ENCODE results near the gene BLOC1S5. TPM values are rescaled to one million over a fixed set of nuclear protein-coding genes. Genes with fewer than 3 reads are reported as not detected.
A peak's percentile ranks its signal among the peaks of the same experiment; 100 is the strongest.

BLOC1S5 gene, protein sequence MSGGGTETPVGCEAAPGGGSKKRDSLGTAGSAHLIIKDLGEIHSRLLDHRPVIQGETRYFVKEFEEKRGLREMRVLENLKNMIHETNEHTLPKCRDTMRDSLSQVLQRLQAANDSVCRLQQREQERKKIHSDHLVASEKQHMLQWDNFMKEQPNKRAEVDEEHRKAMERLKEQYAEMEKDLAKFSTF
- total RNA-seq = 10 to 100 TPM in 2 of 4 donors, 1 to 10 TPM in 2; 8.3 to 13.1 (median 10.5) TPM

DNA sequence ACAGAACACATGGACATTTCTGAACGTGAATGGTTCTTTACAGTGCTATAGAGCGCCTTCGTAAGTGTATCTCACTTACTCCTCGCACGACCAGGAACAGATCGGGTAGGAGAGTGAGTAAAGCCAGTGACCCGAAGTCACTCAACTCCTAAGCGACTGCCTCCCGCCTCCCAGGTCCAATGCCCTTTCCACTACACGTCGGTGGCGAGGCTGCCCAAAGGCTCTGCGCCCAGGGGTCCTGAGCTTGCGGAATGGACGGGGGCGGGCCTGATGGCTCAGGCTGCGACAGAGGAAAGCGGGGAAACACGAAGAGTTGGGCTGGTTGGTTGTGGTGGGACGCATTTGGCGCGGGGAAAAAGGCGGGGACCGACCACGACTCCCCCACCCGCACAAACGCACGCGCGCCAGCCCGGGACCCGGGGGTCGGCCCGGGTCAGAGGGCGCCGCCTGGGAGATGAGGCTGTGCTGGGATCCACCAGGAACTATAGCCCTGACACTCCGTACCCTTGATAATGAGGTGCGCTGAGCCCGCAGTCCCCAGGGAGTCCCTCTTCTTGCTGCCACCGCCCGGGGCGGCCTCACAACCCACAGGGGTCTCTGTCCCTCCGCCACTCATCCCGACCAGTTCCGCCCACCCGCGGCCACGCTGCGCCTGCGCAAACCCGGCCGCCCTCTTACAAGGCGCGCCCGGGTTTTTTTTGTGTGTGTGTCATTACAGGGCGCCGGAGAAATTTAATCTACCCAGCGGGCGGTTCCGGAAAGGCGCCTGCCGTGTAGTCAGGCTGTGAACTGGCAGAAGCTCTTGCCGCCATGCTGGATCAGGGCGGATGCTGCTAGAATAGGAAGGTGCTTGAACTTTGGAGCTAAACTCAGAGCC is at the start of gene BLOC1S5:
Gene BLOC1S5, minus strand, starts transcription at position 629 of the 877 bp plus-strand sequence. Its CDS starts 13 bp downstream, at position 616.
- ATAC-seq (ENCODE audit: low FRiP score) = peak; percentile 99
- TF ChIP-seq, protein P1, sequence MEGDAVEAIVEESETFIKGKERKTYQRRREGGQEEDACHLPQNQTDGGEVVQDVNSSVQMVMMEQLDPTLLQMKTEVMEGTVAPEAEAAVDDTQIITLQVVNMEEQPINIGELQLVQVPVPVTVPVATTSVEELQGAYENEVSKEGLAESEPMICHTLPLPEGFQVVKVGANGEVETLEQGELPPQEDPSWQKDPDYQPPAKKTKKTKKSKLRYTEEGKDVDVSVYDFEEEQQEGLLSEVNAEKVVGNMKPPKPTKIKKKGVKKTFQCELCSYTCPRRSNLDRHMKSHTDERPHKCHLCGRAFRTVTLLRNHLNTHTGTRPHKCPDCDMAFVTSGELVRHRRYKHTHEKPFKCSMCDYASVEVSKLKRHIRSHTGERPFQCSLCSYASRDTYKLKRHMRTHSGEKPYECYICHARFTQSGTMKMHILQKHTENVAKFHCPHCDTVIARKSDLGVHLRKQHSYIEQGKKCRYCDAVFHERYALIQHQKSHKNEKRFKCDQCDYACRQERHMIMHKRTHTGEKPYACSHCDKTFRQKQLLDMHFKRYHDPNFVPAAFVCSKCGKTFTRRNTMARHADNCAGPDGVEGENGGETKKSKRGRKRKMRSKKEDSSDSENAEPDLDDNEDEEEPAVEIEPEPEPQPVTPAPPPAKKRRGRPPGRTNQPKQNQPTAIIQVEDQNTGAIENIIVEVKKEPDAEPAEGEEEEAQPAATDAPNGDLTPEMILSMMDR (IDR thresholded peaks at IDR 0.05) = no peak

DNA sequence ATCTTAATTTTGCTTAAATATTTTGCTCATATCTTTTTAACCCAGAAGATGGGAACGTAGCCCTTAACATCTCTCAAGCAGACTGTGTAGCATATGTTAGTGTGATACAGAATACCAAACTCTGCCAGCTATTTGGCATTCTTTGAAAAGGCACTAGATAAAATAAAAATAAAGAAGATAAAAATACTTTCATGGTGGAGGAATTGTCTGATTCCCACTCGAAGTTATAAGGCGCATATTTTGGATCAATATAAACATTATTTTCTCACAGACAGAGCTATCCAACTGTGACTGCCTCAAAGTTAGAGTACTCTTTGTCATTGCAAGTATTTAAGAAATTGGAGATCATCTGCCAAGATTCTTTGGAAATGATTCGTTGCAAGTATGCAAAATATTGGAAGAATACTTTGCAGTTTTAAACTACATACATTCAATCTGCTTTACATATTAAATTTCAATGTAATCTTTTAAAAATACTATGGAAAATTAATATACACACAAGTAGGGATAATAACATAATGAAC is 49.0 kb upstream of the BLOC1S5 start:
- TF ChIP-seq, protein P1 (IDR thresholded peaks at IDR 0.05) = no peak
- ATAC-seq (ENCODE audit: low FRiP score) (no peak), DNase-seq (ENCODE audit: low spot score) (no peak)

More for the DNA sequence above, at the start of gene BLOC1S5:
- DNase-seq (ENCODE audit: low spot score) = peak; percentile 87

DNA sequence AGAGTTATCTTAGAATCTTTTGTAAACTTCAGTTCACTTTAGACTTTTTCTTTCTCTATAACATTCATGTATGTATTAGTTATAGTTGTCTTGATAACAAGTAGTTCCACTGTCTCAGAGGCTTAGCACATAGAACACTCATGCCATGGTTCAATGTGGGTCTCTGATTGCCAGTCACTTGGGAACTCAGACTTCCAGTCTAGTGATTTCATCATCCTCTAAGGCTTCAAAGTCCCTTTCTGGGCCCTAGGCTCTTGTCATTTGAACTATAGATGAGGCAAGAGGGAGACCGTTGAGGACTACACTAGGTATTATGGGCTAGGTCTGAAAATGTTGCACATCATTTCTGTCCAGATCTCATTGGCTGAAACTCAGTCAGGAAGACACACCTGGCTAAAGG is 46.5 kb upstream of the BLOC1S5 start:
- no peak for ATAC-seq (ENCODE audit: low FRiP score)
- no peak for DNase-seq (ENCODE audit: low spot score)
- TF ChIP-seq, protein P1 (IDR thresholded peaks at IDR 0.05) = no peak

DNA sequence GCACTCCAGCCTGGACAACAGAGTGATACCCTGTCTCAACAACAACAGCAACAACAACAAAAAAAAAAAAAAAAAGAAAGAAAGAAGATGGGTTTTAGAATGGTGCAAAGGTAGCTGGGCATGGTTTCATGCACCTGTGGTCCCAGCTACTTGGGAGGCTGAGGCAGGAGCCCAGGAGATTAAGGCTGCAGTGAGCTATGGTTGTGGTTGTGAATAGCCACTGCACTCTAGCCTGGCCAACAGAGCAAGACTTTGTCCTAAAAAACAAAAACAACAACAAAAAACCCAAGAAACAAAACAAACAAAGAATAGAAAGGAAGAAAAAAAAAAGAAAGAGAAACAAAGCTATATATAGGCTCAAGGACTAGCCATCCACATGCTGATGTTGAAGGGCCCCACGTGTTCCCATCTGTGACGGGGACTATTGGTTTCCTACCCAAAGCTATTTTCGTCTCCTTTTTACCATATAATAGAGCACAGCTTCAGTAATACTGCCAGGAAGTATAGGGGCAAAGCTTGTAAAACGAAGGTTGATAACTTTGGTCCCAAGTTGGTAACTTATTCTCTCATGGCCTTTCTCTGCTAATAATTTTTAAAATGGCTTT is 46.0 kb upstream of the BLOC1S5 start:
- DNase-seq (ENCODE audit: low spot score) (no peak), ATAC-seq (ENCODE audit: low FRiP score) (no peak)
- TF ChIP-seq, protein P1 (IDR thresholded peaks at IDR 0.05) = no peak

DNA sequence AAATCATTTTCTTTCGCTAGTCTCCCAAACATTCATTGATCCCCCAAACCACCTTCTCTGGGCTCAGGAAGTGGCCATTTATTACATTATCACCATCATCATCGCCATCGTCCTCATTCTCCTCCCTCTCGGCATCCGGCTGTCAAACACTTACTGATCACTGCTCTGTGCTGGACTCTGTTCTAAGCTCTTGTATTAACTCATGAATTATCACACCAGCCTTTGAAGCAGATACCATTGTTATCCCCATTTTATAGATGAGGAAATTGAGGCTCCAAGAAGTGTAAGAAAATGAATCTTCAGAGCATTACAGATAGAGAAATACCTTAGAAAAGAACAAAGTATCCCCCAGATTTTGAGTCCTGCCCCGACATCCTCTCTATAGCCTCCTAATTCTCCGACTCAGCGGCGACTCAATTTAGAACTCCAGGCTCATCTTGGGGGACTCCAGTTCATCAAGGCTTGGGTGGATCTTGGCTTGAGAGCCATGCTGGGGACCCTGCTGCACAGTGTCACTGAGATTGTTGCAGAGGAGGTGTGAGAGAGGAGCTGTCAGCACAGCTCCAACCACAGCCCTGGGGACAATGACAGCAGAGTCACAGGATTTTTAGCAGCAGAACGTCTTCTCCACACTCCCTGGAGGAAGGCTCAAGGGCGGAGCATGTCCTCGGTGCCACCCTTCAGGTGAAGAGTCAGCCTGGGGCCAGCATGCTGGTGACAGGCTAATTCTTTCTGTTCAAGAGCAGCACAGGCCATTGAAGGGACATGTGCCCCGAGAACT is 44.8 kb upstream of the BLOC1S5 start:
- ATAC-seq (ENCODE audit: low FRiP score) (no peak), DNase-seq (ENCODE audit: low spot score) (no peak)
- TF ChIP-seq, protein P1 (IDR thresholded peaks at IDR 0.05) = no peak

DNA sequence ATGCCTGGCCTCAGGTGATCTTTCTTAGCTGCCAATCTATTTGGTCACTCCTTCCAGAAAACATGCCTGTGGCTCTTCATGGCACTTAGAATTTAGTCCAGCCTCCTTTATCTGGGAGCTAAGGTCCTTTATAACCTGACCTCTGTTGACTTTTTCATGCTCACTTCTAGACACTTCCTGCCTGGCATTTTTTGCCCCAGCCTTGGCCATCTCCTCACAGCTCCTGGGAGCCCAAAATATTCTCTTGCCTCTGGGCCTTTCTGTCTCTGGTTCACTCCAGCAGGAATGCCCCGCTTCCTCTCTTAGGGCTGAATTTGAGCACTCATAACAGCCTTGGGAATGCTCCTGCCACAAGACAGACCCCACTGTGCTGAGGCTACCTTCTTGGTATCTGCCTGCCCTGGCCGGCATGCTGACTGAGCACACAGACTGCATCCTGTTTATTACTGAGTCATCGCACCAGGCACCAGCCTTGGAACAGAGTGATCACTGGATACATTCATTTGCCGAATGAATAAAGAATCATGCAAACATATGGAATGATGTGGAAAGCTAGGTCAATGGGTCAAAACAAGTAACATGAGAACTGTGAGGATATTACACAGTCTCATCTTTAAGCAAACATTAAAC is 44.0 kb upstream of the BLOC1S5 start:
- DNase-seq (ENCODE audit: low spot score) (no peak), ATAC-seq (ENCODE audit: low FRiP score) (no peak)
- TF ChIP-seq, protein P1 (IDR thresholded peaks at IDR 0.05) = no peak
